Calu3 (cell line): Measurements from ENCODE around the gene HBS1L. TPM values are rescaled to one million over a fixed set of nuclear protein-coding genes. Genes with fewer than 3 reads are reported as not detected.
A peak's percentile ranks its signal among the peaks of the same experiment; 100 is the strongest.

Source experiments
- Bru-seq: library from RNA; stranded (reverse); fragments of 400-500 nt; gene quantifications from one replicate; lab custom pipeline; 2021; lab: Mats Ljungman, UMichigan
- BruChase-seq, 2 experiments: library from RNA; stranded (reverse); fragments of 400-500 nt; gene quantifications; one replicate each; lab custom pipeline; 2021; lab: Mats Ljungman, UMichigan
- BruUV-seq: library from RNA; stranded (reverse); fragments of 400-500 nt; replicated peaks from 2 replicates; lab custom pipeline; 2021; lab: Mats Ljungman, UMichigan
- CTCF ChIA-PET: fragments of 300-600 bp; sonication (Branson Sonifier 250); formaldehyde crosslinking; loops from one replicate; lab custom pipeline; 2022; ENCODE audit warnings: antibody characterized with exemption; lab: Charles Lee
- DNase-seq: peaks from one replicate; pipeline ENCODE4 v3.0.0; 2022
- H3K27ac Mint-ChIP-seq: one replicate; pipeline ENCODE4 v1.8.0; 2022; ENCODE audit warnings: mixed read lengths; ENCODE audit not compliant: unreplicated experiment
- H3K27me3 Mint-ChIP-seq: one replicate; pipeline ENCODE4 v1.8.0; 2022; ENCODE audit warnings: mixed read lengths; ENCODE audit not compliant: unreplicated experiment
- H3K36me3 Mint-ChIP-seq: one replicate; pipeline ENCODE4 v1.8.0; 2022; ENCODE audit warnings: mild to moderate bottlenecking, moderate library complexity, mixed read lengths; ENCODE audit not compliant: insufficient read depth, unreplicated experiment
- H3K4me1 Mint-ChIP-seq: one replicate; pipeline ENCODE4 v1.8.0; 2022; ENCODE audit warnings: mild to moderate bottlenecking, low read depth, mixed read lengths; ENCODE audit not compliant: unreplicated experiment
- H3K4me3 Mint-ChIP-seq: one replicate; pipeline ENCODE4 v1.8.0; 2022; ENCODE audit warnings: mild to moderate bottlenecking, low read depth, moderate library complexity, mixed read lengths; ENCODE audit not compliant: unreplicated experiment
- H3K9me3 Mint-ChIP-seq: one replicate; pipeline ENCODE4 v1.8.0; 2022; ENCODE audit warnings: low read depth, mixed read lengths; ENCODE audit not compliant: unreplicated experiment
- intact Hi-C: fragments of 100-400 bp; cut with micrococcal nuclease; formaldehyde crosslinking; loops from one replicate; pipeline ENCODE4 v1.10.0; 2022; ENCODE audit not compliant: unreplicated experiment
- long read RNA-seq: library from polyadenylated mRNA; stranded (forward); transcript quantifications from one replicate; pipeline ENCODE4 v2.0.0, GENCODE V29; 2022
- total RNA-seq: library from RNA; stranded (reverse); gene quantifications from 2 replicates; pipeline ENCODE4 v1.2.3, GENCODE V29; 2022
- TF ChIP-seq, protein P1 (sequence below): fragments of 200-600 bp; IDR thresholded peaks from one replicate; pipeline ENCODE4 v1.8.0; 2022; ENCODE audit warnings: antibody characterized with exemption; ENCODE audit not compliant: unreplicated experiment

Gene HBS1L
- total RNA-seq (41.7 and 50.0 TPM in 2 replicates), Bru-seq, nascent RNA (percentile 82 among the genes with signal in this experiment), BruChase-seq, experiment 1, labeled RNA remaining after a 6-hour chase (percentile 70 among the genes with signal in this experiment), BruChase-seq, experiment 2, labeled RNA remaining after a 2-hour chase (percentile 68 among the genes with signal in this experiment)
- long read RNA-seq, full-length matches to known transcripts, result 48 of 60 reads
- long read RNA-seq, partial matches to known transcripts, result 5 of 60 reads
- long read RNA-seq, other reads (novel, unspliced or antisense), result 7 of 60 reads

DNA sequence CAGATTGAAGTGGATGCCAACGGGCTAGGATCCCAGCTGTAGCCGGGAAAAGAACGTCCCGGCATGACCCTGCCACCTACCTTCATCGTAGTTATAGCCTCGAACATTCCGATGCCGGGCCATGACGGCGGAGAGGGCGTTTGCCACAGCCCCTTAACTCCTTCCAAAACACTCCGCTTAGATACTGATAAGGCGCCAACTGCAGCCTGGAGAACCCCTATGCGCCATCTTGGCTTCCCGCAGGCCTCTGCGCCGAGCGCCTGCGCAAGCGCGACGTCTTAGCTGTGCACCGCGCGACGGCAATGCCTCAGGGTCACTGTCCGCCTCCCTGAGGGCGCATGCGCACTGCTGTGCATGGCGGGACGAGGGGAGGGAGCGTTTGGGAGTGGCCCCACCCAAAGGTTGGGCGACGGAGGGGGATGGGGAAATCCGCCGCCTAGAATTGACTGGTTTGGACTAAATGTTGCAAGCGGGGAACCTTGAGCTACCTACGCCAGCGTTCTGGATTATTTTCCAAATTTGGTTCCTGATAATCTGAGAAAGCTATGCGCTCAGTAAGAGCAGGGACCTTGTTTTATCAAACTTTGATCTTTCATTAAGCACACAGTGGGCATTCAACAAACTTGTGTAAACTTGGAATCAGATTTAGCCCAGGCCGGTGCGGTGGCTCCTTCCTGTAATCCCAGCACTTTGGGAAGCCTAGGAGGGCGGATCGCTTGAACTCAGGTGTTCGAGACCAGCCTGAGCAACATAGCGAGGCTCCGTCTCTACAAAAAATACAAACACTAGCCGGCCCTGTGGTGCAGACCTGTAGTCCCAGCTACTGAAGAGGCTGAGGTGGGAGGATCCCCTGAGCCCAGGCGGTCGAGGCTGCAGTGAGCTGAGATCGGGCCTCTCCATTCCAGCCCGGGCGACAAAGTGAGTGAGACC, at the start of gene HBS1L:
Gene HBS1L (minus strand): TSS at position 254 of the 930 bp plus-strand sequence. CDS start 131 bp downstream, at position 123.
- intact Hi-C loops, result no loop called here
- BruUV-seq, result no TSS peak
- Mint-ChIP-seq H3K9me3 (no peaks in the 10 kb centered on the region), H3K36me3 (peaks cover 19% of the 10 kb centered on the region), H3K4me3 (peak within 1 kb of the TSS; percentile 96), H3K27me3 (peaks cover 4% of the 10 kb centered on the region), H3K4me1 (peaks cover 10% of the 10 kb centered on the region), H3K27ac (peak within 1 kb of the TSS; percentile 94)
- CTCF ChIA-PET, result interaction anchor here (0.5 to 1.1 kb wide), 4 partner anchors 9 to 554 kb away, joined by 3 to 4 read pairs (median 4); no protein-coding TSS in a partner anchor
- TF ChIP-seq, protein P1, sequence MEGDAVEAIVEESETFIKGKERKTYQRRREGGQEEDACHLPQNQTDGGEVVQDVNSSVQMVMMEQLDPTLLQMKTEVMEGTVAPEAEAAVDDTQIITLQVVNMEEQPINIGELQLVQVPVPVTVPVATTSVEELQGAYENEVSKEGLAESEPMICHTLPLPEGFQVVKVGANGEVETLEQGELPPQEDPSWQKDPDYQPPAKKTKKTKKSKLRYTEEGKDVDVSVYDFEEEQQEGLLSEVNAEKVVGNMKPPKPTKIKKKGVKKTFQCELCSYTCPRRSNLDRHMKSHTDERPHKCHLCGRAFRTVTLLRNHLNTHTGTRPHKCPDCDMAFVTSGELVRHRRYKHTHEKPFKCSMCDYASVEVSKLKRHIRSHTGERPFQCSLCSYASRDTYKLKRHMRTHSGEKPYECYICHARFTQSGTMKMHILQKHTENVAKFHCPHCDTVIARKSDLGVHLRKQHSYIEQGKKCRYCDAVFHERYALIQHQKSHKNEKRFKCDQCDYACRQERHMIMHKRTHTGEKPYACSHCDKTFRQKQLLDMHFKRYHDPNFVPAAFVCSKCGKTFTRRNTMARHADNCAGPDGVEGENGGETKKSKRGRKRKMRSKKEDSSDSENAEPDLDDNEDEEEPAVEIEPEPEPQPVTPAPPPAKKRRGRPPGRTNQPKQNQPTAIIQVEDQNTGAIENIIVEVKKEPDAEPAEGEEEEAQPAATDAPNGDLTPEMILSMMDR, result no peak
- peak; percentile 93 for DNase-seq

DNA sequence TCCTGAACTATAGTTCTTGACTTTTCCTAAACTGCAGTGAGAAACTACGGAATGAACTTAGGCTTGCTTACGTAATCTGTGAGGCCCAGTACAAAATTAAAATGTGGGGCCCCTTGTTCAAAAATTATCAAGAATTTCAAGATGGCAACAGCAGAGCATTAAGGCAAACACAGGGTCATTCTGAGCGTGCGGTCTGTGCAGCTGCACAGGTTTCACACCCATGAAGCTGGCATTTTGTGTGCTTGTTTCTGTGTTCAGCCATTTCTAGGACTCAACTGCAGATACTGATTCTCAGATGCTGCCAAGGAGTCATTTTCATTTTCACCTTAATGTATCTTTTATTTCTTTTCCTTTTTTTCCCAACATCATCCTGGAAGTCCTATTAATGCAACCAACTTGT, 49.6 kb upstream of the HBS1L start:
- TF ChIP-seq, protein P1, result no peak
- no peak for DNase-seq
- no peaks in the 10 kb centered on the region for H3K36me3 Mint-ChIP-seq
- no peaks in the 10 kb centered on the region for H3K9me3 Mint-ChIP-seq
- no peaks in the 10 kb centered on the region for H3K4me1 Mint-ChIP-seq
- no peak overlapping the region for H3K27ac Mint-ChIP-seq
- peaks cover 9% of the 10 kb centered on the region for H3K27me3 Mint-ChIP-seq
- no TSS peak for BruUV-seq
- no peak overlapping the region for H3K4me3 Mint-ChIP-seq
- CTCF ChIA-PET, result no interaction called here
- intact Hi-C loops, result no loop called here

DNA sequence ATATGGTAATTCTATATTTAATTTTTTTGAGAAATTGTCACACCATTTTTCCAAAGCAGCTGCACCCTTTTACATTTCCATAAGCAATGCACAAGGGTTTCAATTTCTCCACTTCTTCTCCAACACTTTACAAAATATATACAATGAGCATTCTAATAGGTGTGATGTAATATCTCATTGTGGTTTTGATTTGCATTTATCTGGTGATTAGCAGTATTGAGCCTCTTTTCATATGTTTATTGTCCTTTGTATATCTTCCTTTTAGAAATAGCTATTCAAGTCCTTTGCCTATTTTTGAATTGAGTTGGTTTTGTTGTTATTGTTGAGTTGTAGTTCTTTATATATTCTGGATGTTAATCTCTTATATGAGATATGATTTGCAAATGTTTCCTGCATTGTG, 47.6 kb upstream of the HBS1L start:
- Mint-ChIP-seq H3K27ac (no peak overlapping the region), H3K36me3 (no peaks in the 10 kb centered on the region), H3K9me3 (no peaks in the 10 kb centered on the region), H3K27me3 (peaks cover 9% of the 10 kb centered on the region), H3K4me1 (no peaks in the 10 kb centered on the region), H3K4me3 (no peak overlapping the region)
- TF ChIP-seq, protein P1, result no peak
- intact Hi-C loops, result no loop called here
- no peak for DNase-seq
- CTCF ChIA-PET, result no interaction called here
- no TSS peak for BruUV-seq

DNA sequence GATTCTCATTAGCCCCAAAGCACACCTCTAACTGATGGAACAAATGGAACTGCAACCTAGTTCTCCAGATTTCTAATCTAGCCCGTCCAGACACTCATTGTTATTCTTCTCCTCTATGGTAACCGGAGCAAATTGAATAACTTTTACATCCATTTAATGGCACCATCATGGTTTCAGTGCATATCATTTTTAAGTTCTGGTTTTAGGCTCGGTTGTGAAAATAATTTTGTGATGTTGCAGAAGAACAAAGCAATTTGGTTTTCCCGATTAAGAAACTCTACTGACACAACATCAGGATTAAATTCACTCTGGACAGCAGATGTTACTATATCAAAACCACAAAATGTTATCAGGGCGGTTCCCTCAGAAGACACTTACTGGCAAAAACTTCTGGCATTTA, 42.5 kb upstream of the HBS1L start:
- intact Hi-C loops, result no loop called here
- Mint-ChIP-seq H3K9me3 (no peaks in the 10 kb centered on the region), H3K4me3 (no peak overlapping the region), H3K27me3 (no peaks in the 10 kb centered on the region), H3K4me1 (no peaks in the 10 kb centered on the region), H3K27ac (no peak overlapping the region), H3K36me3 (no peaks in the 10 kb centered on the region)
- DNase-seq, result no peak
- BruUV-seq, result no TSS peak
- TF ChIP-seq, protein P1, result no peak
- CTCF ChIA-PET, result no interaction called here
